Tongue (tissue), 1 donor: ENCODE data around the gene CT55. TPM values are rescaled to one million over a fixed set of nuclear protein-coding genes. Genes with fewer than 3 reads are reported as not detected.

Experiments
- total RNA-seq: library from RNA; depleted of rRNA; stranded (reverse); fragments of >200 nt; gene quantifications from one replicate; pipeline ENCODE4 v1.2.3, GENCODE V29; 2014

Gene CT55
- total RNA-seq, 1 donor from 2014 or later: not detected

Other genes with a start within 250 kb of the CT55 start
- gene SMIM10, start 180.4 kb downstream of the CT55 start, total RNA-seq: 3.6 TPM
- gene RTL8B, start 148.9 kb downstream of the CT55 start, total RNA-seq: 9.4 TPM
- gene RTL8C, start 139.0 kb downstream of the CT55 start, total RNA-seq: 115 TPM
- 5.6 TPM for gene RTL8A, start 119.3 kb downstream of the CT55 start, total RNA-seq
- 1.2 TPM for gene SMIM10L2B, start 72.7 kb downstream of the CT55 start, total RNA-seq
- not detected for gene ETDB, start 50.9 kb downstream of the CT55 start, total RNA-seq
- gene ETDA, start 80.7 kb upstream of the CT55 start, total RNA-seq: not detected
- gene ETDC, start 138.1 kb upstream of the CT55 start, total RNA-seq: not detected
- gene ZNF75D, start 172.7 kb upstream of the CT55 start, total RNA-seq: 11.8 TPM
- 24.2 TPM for gene ZNF449, start 173.4 kb upstream of the CT55 start, total RNA-seq